ENCODE measurements around the gene ANKS6. TPM values are rescaled to one million over a fixed set of nuclear protein-coding genes. Genes with fewer than 3 reads are reported as not detected.

The ANKS6 gene
- 23.8 and 28.6 TPM in 2 replicates for total RNA-seq

DNA sequence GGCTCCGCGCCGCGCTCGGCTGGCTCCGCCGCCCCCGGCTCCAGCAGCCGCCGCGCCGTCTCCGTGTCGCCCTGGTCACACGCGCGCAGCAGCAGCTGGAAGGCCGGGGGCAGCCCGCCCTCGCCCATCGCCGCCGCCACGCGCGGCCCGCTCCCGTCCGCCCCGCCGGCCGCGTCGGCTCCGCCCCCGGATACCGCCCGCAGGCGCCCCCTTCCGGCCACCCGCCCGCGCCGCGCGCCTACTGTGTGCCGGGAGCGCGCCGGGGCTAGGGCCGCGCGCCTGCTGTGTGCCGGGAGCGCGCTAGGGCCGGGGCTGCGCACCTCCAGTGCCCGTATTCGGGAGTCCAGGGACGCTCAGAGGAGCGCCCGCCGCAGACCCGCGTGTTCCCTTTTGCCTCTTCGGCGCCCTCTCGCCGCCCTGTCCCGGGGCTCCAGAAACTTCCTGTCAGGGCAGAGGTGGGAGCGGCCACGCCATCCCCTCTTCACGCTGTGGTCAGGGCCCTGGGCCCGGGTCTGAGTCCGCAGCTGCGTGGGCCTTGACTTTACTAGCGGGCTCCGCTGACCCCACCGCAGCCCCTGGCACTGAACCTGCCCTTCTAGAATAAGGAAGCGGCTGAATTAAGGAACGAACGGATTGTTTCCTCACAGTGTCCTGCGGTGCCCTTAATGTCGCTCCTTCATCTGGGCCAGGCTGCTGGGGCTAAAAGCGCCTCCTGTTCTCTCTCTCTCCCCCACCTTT is at the start of gene ANKS6:
Gene ANKS6 (minus strand): TSS at position 192 of the 738 bp plus-strand sequence. CDS start 64 bp downstream, at position 128.
- DNase-seq (ENCODE audit: low read depth), result no peak
- peak; percentile 42 for TF ChIP-seq CTCF (conservative IDR thresholded peaks at IDR 0.05; ENCODE audit: low read depth, low read length)
- peak within 1 kb of the TSS; percentile 66 for H3K4me3 ChIP-seq (ENCODE audit: low read depth, low read length)

DNA sequence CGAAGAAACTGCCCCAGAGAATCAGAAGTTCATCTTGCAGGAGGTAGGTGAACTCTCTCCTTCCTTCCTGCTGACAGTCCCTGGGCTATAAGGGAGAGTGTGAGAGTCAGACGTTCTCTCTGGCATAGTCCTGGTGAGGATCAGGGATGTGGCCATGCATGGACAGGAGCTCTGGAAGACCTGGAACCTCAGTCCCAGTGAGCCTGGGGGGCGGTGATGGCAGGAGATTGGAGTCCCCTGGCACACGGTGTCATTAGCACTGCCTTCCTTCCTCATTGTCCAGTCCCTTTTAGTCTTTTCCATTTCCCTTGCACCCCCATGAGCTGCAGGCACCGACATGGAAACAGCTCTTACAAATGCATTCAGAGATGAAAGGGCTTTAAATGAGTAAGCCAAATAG is 49.7 kb upstream of the ANKS6 start:
- no peak for DNase-seq (ENCODE audit: low read depth)
- H3K4me3 ChIP-seq (ENCODE audit: low read depth, low read length), result no peak overlapping the region
- TF ChIP-seq CTCF (conservative IDR thresholded peaks at IDR 0.05; ENCODE audit: low read depth, low read length), result no peak

DNA sequence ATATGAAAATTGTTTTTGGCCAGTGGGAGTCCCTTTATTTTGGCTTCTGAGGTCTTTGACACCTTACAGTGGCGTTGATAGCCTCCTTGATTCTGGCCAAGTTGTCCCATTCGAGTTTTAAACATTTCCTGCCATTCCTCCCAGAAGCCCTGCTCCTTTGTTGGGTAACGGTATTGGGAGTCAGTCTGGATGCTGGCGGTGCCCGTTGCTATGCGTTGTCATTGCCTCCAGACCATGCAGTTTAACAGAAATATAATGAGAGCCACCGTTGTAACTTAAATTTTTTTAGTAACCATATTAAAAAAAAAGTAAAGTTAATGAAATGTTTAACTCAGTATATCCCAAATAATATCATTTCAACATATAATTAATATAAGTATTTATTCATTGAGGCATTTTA is 46.2 kb upstream of the ANKS6 start:
- no peak overlapping the region for H3K4me3 ChIP-seq (ENCODE audit: low read depth, low read length)
- TF ChIP-seq CTCF (conservative IDR thresholded peaks at IDR 0.05; ENCODE audit: low read depth, low read length), result no peak
- DNase-seq (ENCODE audit: low read depth), result no peak

DNA sequence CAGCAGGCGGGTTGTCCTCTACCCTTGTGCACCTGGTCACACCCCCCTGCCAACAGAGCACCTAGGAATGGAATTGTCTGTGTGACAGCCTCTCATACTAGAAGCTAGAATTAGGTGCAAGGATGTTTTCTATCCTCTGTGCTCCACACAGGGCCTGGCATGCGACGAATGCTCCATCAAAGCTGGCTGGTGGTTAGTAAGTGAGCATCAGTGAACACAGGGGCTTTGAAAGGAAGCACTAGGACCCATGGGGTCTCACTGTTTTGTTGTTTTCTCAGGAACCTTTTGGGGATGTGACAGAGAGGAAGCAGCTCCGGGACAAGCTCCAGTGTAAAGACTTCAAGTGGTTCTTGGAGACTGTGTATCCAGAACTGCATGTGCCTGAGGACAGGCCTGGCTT is 43.4 kb upstream of the ANKS6 start:
- no peak overlapping the region for H3K4me3 ChIP-seq (ENCODE audit: low read depth, low read length)
- no peak for DNase-seq (ENCODE audit: low read depth)
- no peak for TF ChIP-seq CTCF (conservative IDR thresholded peaks at IDR 0.05; ENCODE audit: low read depth, low read length)

GRCh38 chr9:98838868-98839565 is 42.7 kb upstream of the ANKS6 start:
- no peak for TF ChIP-seq CTCF (conservative IDR thresholded peaks at IDR 0.05; ENCODE audit: low read depth, low read length)
- no peak for DNase-seq (ENCODE audit: low read depth)
- no peak overlapping the region for H3K4me3 ChIP-seq (ENCODE audit: low read depth, low read length)

DNA sequence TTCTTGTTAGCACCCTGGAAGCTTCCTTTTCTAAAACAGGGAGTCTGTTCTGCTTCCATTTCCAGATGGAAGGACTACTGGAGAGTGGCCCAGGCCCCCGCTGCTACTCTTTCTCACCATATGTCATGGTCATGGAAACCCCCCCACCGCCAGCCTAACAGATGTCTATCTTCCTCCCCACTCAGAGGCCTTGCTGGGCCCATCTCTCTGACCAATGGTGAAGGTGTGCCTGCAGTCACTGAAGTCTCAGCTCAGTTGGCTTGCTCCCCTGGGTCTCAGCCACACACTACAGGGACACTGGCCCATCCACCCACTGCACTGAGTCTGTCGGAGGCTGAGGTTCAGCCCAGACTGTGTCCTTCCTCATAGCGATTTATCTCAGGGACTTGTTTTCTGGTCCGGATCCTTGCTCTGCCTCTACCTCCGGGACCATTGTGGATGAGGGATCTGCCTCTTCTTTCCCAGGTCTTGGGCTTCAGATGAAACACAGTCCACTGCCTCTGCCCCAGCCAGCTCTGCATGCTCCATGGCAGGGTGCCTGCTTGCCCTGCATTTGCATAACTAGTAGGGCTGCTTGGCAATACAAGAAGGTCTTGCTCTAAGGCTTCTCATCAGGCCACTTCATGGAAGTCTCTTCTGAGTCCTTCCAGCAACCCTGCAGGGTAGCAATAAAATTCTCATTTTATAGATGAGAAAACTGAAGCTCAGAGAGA is 42.0 kb upstream of the ANKS6 start:
- no peak for TF ChIP-seq CTCF (conservative IDR thresholded peaks at IDR 0.05; ENCODE audit: low read depth, low read length)
- H3K4me3 ChIP-seq (ENCODE audit: low read depth, low read length), result no peak overlapping the region
- DNase-seq (ENCODE audit: low read depth), result no peak
